AG10803 (cell line): Measurements from ENCODE around the gene TDRD12.

Source experiments
- DNase-seq: peaks from one replicate; pipeline ENCODE4 v3.0.0; 2010; ENCODE audit warnings: low read depth
- H3K4me3 ChIP-seq: 2 replicates; pipeline ENCODE4 v1.5.1; 2011; ENCODE audit warnings: mild to moderate bottlenecking, low read length, control low read depth
- CTCF ChIP-seq: conservative IDR thresholded peaks from 2 replicates; pipeline ENCODE4 v1.5.1; 2011; ENCODE audit warnings: mild to moderate bottlenecking, low read length, control low read depth, inconsistent platforms

The TDRD12 gene

GRCh38 chr19:32719611-32720059, at the start of gene TDRD12:
Gene TDRD12, plus strand, starts transcription at chr19:32719767. Its CDS starts 306 bp downstream, at chr19:32720073.
- H3K4me3 ChIP-seq = no peak within 1 kb of the TSS
- no peak for TF ChIP-seq CTCF
- DNase-seq = no peak

GRCh38 chr19:32671883-32672593, 47.5 kb upstream of the TDRD12 start:
- no peak for DNase-seq
- TF ChIP-seq CTCF = no peak
- H3K4me3 ChIP-seq = no peak overlapping the region

- DNase-seq = no peak
- TF ChIP-seq CTCF = no peak
- no peak overlapping the region for H3K4me3 ChIP-seq
Measured at GRCh38 chr19:32672841-32673240, 46.7 kb upstream of the TDRD12 start.

- no peak for TF ChIP-seq CTCF
- no peak for DNase-seq
- H3K4me3 ChIP-seq = peak overlapping the region; percentile 9
Measured at GRCh38 chr19:32673573-32673972, 46.0 kb upstream of the TDRD12 start.

GRCh38 chr19:32674153-32674930, 45.2 kb upstream of the TDRD12 start:
- TF ChIP-seq CTCF = no peak
- peak overlapping the region; percentile 84 for H3K4me3 ChIP-seq
- no peak for DNase-seq

- peak within 1 kb of the TSS; percentile 94 for H3K4me3 ChIP-seq
- DNase-seq = peak; percentile 95
- TF ChIP-seq CTCF = no peak
Measured at GRCh38 chr19:32674931-32675719, 44.4 kb upstream of the TDRD12 start, which contains the start of gene ANKRD27. Gene ANKRD27, minus strand, starts transcription at chr19:32675180. Its CDS starts 16,165 bp downstream, at chr19:32659015.
